GM18873 (cell line): Measurements from ENCODE around the gene ADD1.

Source experiments
- ATAC-seq: cut with Tn5 transposase; IDR thresholded peaks from one replicate; pipeline ENCODE4 v1.9.1; 2021; ENCODE audit warnings: mild to moderate bottlenecking, moderate library complexity, moderate number of reproducible peaks; ENCODE audit not compliant: unreplicated experiment, low FRiP score

The ADD1 gene

GRCh38 chr4:2858451-2859217 is 15.0 kb downstream of the ADD1 start:
- ATAC-seq: no peak

GRCh38 chr4:2859514-2859913 is 15.9 kb downstream of the ADD1 start:
- no peak for ATAC-seq

- no peak for ATAC-seq
Measured at GRCh38 chr4:2860391-2861348, 17.0 kb downstream of the ADD1 start.

GRCh38 chr4:2861631-2862436 is 18.2 kb downstream of the ADD1 start:
- ATAC-seq: no peak

GRCh38 chr4:2862528-2862927 is 18.9 kb downstream of the ADD1 start:
- no peak for ATAC-seq

GRCh38 chr4:2863649-2864048 is 20.0 kb downstream of the ADD1 start:
- ATAC-seq: no peak

- no peak for ATAC-seq
Measured at GRCh38 chr4:2865196-2865780, 21.6 kb downstream of the ADD1 start.

GRCh38 chr4:2866160-2866861 is 22.7 kb downstream of the ADD1 start:
- no peak for ATAC-seq

- ATAC-seq: no peak
Measured at GRCh38 chr4:2866891-2867290, 23.2 kb downstream of the ADD1 start.

- no peak for ATAC-seq
Measured at GRCh38 chr4:2867758-2868491, 24.3 kb downstream of the ADD1 start.

- ATAC-seq: no peak
Measured at GRCh38 chr4:2868877-2869487, 25.3 kb downstream of the ADD1 start.

GRCh38 chr4:2869659-2870058 is 26.0 kb downstream of the ADD1 start:
- ATAC-seq: no peak

- ATAC-seq: no peak
Measured at GRCh38 chr4:2870082-2870481, 26.4 kb downstream of the ADD1 start.

- no peak for ATAC-seq
Measured at GRCh38 chr4:2871466-2871865, 27.8 kb downstream of the ADD1 start.

GRCh38 chr4:2871911-2872310 is 28.3 kb downstream of the ADD1 start:
- ATAC-seq: no peak

GRCh38 chr4:2873329-2873728 is 29.7 kb downstream of the ADD1 start:
- ATAC-seq: no peak

GRCh38 chr4:2874861-2875260 is 31.2 kb downstream of the ADD1 start:
- no peak for ATAC-seq

- no peak for ATAC-seq
Measured at GRCh38 chr4:2875556-2875955, 31.9 kb downstream of the ADD1 start.

- ATAC-seq: no peak
Measured at GRCh38 chr4:2878346-2878745, 34.7 kb downstream of the ADD1 start.
